NT2/D1 (cell line): ENCODE results near the gene SPTLC2.

Experiments
- YY1 ChIP-seq: IDR thresholded peaks from 2 replicates; pipeline ENCODE4 v1.6.1; 2011; ENCODE audit not compliant: insufficient read length, insufficient read depth
- ZNF274 ChIP-seq: IDR thresholded peaks from 2 replicates; pipeline ENCODE4 v1.6.1; 2011; ENCODE audit warnings: mild to moderate bottlenecking, low read depth, low read length

DNA sequence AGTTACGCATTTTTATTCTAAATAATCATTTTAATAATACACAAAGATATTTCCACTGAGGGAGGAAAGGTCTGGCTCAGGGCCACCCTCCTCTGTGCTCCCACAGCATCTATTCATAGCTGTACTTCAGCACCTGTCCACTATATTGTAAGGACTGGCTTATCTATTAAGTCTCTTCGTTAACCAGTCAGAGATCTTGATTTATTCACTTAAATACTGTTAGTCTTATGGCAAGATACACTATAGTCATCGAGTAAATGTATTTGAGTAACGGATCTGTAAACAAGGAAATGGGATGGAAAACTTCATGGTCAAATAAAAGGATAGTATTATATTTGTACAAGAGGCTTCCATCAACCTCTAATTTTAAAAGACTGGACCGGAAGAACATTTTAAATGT, 54.6 kb downstream of the SPTLC2 start:
- no peak for TF ChIP-seq YY1
- TF ChIP-seq ZNF274 = no peak
